GM19372 (cell line): ENCODE measurements around the gene TAS2R19.

ENCODE experiments used
- ATAC-seq: cut with Tn5 transposase; IDR thresholded peaks from one replicate; pipeline ENCODE4 v1.9.1; 2021; ENCODE audit warnings: mild to moderate bottlenecking, low read depth, moderate library complexity; ENCODE audit not compliant: unreplicated experiment

The TAS2R19 gene

DNA sequence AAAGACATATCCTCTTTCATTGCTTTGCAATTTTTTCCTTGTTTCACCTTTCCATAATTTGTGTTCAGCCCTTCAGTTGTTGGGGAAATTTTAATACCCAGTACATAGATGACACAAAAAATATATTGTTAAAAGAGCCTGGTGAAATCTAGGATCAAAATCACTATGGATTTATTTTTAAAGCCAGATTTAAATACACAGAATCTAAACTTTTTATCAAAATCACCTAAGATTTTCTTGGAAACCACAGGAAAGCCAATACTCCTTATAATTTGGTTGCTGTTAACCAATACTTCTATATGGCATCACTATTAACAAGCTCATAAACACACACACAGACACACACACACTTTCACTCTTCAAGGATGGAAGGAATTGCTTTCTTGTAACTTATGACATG is 24.2 kb downstream of the TAS2R19 start, which contains the start of gene TAS2R20:
TAS2R20 (minus strand) TSS at position 101 of the 400 bp plus-strand sequence. CDS start 429 bp downstream, outside the sequence.
- no peak for ATAC-seq

DNA sequence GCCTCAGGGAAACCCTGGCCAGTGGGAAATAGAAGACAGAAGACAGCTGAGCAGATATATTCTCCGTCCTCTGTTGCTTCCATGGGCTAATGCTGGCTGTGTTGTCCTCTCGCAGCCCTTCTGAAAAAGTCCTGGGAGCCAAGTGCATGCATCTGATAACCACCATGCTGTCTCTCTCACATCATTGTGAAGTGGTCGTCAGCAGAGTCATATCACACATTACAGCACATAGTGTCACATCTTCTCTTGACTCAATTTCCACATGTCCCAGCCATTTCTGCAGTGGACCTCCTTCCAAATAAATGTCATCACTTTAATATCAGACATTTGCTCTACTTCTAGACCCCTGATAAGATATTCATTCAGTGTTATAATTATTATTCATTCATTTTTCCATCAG is 28.1 kb downstream of the TAS2R19 start:
- no peak for ATAC-seq

DNA sequence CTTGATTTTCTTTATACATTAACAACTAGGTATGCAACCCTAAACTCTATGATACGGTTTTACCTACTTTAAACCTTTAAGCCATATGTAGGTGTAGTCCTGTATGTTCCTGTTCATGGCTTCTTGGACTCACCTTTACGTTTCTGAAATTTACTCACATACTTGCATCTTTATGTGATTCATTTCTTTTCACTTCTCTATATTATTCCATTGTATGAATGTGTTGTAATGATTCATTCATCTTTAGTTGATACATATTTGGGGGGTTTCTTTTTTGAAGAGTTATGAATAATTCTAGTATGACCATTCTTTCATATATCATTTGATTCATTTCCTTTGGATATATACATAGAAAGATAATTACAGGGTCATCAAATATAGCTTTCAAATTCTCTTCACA is 33.3 kb downstream of the TAS2R19 start:
- no peak for ATAC-seq

DNA sequence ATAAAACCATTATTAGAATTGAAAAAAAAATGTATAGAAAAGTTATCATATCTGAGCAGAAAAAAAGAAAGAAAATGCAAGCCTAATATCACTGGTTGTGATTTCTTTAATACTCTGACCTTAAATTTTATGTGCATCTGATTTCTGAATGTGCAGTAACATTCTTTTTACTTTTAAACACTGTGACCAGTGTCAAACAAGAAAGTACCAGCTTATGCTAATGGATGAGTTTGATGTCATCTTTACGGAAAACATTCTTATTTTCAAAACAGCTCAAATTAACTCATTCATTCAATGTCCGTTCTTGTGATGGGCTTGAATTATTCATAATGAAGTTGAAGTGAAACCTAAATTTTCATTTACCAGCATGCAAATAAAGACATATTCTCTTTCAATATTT is 35.6 kb downstream of the TAS2R19 start, which contains the start of gene TAS2R50:
TAS2R50 (minus strand) TSS at position 101 of the 400 bp plus-strand sequence; CDS start at position 49, 52 bp downstream.
- no peak for ATAC-seq

DNA sequence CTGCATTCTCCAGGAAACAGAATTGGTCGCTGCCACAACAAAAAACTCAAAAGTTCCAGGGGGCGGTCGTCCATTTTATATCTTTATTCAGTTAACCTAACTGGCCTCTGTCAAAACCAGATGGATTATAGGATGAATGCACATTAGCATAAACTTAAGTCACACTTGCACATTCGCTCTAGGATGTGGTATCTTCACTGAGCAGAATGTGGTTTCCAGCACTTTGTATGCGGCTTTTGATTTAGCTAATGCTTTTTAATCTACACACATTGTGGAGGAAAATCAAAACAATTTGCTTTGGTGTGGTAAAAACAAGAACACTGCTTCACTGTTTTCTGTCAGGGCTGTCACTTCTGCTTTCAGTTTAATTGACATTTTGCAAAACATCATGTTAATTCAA is 40.2 kb downstream of the TAS2R19 start:
- no peak for ATAC-seq

DNA sequence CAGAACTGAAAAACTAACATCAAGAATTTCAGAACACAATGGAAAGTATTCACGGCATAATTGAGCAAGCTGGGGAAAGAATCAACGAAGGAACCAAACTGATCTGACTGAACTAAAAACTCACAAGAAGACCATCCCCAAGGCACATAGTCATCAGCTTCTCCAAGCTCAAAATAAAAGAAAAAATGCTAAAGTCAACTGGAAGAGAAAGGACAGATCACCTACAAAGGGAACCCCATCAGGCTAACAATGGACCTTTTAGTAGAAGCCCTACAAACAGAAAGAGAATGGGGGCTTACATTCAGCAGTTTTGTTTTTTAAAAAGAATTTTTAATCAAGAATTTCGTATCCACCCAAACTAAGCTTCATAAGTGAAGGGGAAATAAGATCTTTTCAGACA is 47.5 kb downstream of the TAS2R19 start:
- no peak for ATAC-seq
